AG08396 (cell line): ENCODE data around the gene VPS4B.
"Not testable (repeated sequence)": the region's sequence is repeated elsewhere in the genome, so short reads cannot be mapped to it uniquely, and the experiment has no call there.

ENCODE experiments used
- DNase-seq: peaks from one replicate; pipeline ENCODE4 v3.0.0; 2012; ENCODE audit warnings: low spot score, mixed read lengths

The VPS4B gene

GRCh38 chr18:63422087-63422863 lies at the start of gene VPS4B:
VPS4B (minus strand) TSS chr18:63422476; CDS start chr18:63422259, 217 bp downstream.
- DNase-seq: peak; percentile 98

GRCh38 chr18:63470751-63471150 lies 48.5 kb upstream of the VPS4B start:
- no peak for DNase-seq

GRCh38 chr18:63468575-63468974 lies 46.3 kb upstream of the VPS4B start:
- DNase-seq: no peak

GRCh38 chr18:63467699-63468098 lies 45.4 kb upstream of the VPS4B start:
- no peak for DNase-seq

GRCh38 chr18:63465059-63465458 lies 42.8 kb upstream of the VPS4B start:
- no peak for DNase-seq

GRCh38 chr18:63464434-63464833 lies 42.2 kb upstream of the VPS4B start:
- no peak for DNase-seq

GRCh38 chr18:63460414-63460813 lies 38.1 kb upstream of the VPS4B start:
- no peak for DNase-seq

GRCh38 chr18:63457977-63458376 lies 35.7 kb upstream of the VPS4B start:
- no peak for DNase-seq

GRCh38 chr18:63454497-63454896 lies 32.2 kb upstream of the VPS4B start:
- DNase-seq: no peak

GRCh38 chr18:63452751-63453150 lies 30.5 kb upstream of the VPS4B start:
- DNase-seq: not testable (repeated sequence)

- no peak for DNase-seq
Measured at GRCh38 chr18:63451799-63452660, 29.8 kb upstream of the VPS4B start.

GRCh38 chr18:63449426-63449825 lies 27.1 kb upstream of the VPS4B start:
- DNase-seq: no peak

GRCh38 chr18:63447066-63447465 lies 24.8 kb upstream of the VPS4B start:
- DNase-seq: no peak

- no peak for DNase-seq
Measured at GRCh38 chr18:63446266-63446665, 24.0 kb upstream of the VPS4B start.

GRCh38 chr18:63445037-63445436 lies 22.8 kb upstream of the VPS4B start:
- DNase-seq: no peak

- DNase-seq: peak; percentile 53
Measured at GRCh38 chr18:63444580-63444979, 22.3 kb upstream of the VPS4B start.

GRCh38 chr18:63443829-63444228 lies 21.6 kb upstream of the VPS4B start:
- DNase-seq: no peak

- DNase-seq: no peak
Measured at GRCh38 chr18:63440881-63441280, 18.6 kb upstream of the VPS4B start.

GRCh38 chr18:63440219-63440618 lies 17.9 kb upstream of the VPS4B start:
- peak; percentile 56 for DNase-seq

- DNase-seq: peak; percentile 57
Measured at GRCh38 chr18:63439334-63439733, 17.1 kb upstream of the VPS4B start.

GRCh38 chr18:63438181-63438580 lies 15.9 kb upstream of the VPS4B start:
- DNase-seq: no peak

GRCh38 chr18:63433334-63433866 lies 11.1 kb upstream of the VPS4B start:
- no peak for DNase-seq

- DNase-seq: no peak
Measured at GRCh38 chr18:63431180-63431579, 8.9 kb upstream of the VPS4B start.
